Renal cortex interstitium (tissue), 11 donors: ENCODE results near the gene C1orf141. TPM values are rescaled to one million over a fixed set of nuclear protein-coding genes. Genes with fewer than 3 reads are reported as not detected.
"Not testable (repeated sequence)": the region's sequence is repeated elsewhere in the genome, so short reads cannot be mapped to it uniquely, and the experiment has no call there.

Experiments
- DNase-seq, 11 donors: peaks; one replicate each; pipeline ENCODE4 v3.0.0-alpha.2; 2013; ENCODE audit warnings: low read depth in 9 of 11, low spot score in 4 of 11; ENCODE audit errors: extremely low read depth in 1 of 11
- polyA plus RNA-seq, 3 donors: library from polyadenylated mRNA; unstranded; fragments of 120-200 nt; gene quantifications; one replicate each; pipeline ENCODE4 v1.2.1, GENCODE V29; 2013; ENCODE audit not compliant: insufficient read length in 3 of 3

C1orf141 gene
- polyA plus RNA-seq, 3 donors = 0.26 to 0.34 TPM; not detected in 1

- DNase-seq = no peak
Observed at GRCh38 chr1:67146539-67146938, 11.8 kb upstream of the C1orf141 start.

- no peak for DNase-seq
Observed at GRCh38 chr1:67146101-67146500, 11.3 kb upstream of the C1orf141 start.

- DNase-seq = no peak
Observed at GRCh38 chr1:67144696-67145095, 9.9 kb upstream of the C1orf141 start.

GRCh38 chr1:67143966-67144365 lies 9.2 kb upstream of the C1orf141 start:
- no peak for DNase-seq

GRCh38 chr1:67142931-67143330 lies 8.2 kb upstream of the C1orf141 start:
- no peak for DNase-seq

GRCh38 chr1:67141832-67142231 lies 7.1 kb upstream of the C1orf141 start:
- not testable (repeated sequence) for DNase-seq

GRCh38 chr1:67140460-67140859 lies 5.7 kb upstream of the C1orf141 start:
- DNase-seq = no peak

GRCh38 chr1:67138813-67139499 lies 4.2 kb upstream of the C1orf141 start:
- DNase-seq = no peak

DNA sequence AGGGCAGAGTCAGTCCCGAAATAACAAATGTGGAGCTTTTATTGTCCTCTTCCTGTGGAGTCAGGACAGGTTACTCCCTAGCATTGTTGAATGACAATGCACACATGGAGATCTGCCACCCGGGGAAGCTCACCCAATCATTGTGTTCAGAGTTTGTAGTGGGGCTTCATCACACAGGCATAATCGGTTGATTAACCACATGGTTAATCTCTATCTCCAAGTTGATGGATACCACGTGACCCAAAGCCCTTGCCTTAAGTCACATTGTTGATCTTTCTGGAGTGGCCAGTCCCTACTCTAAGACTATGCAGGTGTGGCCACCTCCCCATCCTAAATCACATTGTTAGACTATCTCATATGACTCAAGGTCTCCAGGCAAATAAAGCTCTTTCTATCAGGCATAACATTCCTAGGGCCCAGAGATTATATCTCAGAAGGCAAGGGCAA lies 2.6 kb upstream of the C1orf141 start:
- no peak for DNase-seq

DNA sequence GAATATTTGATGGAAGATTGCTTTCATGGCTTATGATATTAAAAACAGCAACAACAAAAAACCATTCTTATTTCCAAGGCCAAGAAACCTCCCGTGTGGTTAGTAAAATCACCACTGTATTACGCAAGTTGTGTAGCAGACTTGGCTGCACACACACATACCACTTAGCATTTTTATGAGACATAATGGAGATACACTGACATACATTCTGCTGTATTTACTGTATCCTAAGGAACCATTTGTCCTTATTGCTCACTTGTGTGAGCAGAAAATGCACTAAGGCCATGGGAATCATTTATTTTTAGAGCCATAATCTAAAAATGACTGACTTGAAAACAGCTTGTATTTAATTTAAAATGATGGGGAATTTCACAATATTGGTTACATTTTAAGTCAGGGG lies 584 bp upstream of the C1orf141 start:
- no peak for DNase-seq

GRCh38 chr1:67133177-67133576 lies 1.6 kb downstream of the C1orf141 start:
- no peak for DNase-seq

GRCh38 chr1:67130673-67131072 lies 4.1 kb downstream of the C1orf141 start:
- no peak for DNase-seq

GRCh38 chr1:67126974-67127373 lies 7.8 kb downstream of the C1orf141 start:
- no peak for DNase-seq

DNA sequence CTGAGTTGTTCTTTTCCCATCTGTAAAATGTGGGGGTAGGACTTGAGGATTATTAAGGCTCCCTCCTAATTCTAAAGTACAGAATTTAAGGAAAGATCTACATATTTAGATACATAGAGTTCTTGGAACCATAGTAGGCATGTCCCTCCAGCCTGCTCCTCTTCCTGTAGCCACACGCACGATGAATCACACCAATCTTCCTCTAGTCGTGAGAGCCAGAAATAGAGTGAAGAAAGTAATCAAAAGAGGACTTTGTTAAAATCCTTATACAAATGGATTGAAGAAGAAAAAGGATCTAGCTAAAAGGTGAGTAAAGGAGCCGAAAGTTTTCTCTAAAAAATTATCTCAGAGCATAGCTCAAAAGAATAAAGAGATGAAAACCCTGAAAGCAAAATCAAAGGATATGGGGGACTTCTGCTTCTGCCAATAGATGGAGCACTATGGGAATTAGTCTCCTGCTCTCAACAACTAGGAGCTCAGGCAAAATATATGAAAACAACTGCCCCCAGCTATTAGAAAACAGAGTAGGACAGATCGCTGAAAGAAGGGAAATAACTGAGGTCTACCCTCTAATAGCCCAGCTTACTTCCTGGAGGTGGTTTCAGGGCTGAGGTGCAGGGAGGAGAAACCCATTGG lies 8.5 kb downstream of the C1orf141 start:
- DNase-seq = no peak

- DNase-seq = no peak
Observed at GRCh38 chr1:67124455-67124854, 10.3 kb downstream of the C1orf141 start.

DNA sequence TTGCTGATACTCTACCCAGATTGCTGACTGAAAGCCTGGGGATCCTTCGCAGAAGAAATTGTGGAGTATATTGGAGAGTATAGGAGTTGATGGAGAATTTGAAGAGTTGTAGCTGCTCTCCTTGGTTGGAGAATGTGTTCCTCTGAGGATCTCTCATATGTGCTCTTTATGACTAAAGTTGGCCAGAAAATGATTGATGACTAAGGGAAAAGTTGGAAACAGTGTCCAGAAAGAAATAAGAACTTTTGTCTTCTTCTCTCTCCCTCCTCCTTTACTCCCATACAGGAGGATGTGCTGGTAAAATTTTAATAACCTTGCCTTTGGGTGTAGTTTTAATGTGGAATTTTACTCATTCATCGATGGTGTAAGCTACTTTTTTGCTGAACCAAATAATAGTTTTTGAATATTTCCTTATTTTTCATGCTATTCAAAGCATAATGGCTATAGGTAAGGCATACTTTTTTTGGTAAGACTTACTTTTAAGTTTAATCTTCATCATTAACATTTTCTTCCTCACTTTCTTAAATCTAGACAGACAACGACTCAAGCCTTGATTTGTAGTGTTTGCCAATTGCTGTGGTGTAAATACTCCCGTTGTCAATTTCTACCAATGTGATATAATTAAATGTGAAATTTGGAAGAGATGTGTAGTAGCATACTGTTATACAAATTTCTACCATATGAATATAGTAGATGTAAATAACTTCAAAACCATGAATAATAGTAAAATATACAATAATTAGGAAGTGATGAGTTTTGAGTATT lies 13.7 kb downstream of the C1orf141 start:
- DNase-seq = no peak

DNA sequence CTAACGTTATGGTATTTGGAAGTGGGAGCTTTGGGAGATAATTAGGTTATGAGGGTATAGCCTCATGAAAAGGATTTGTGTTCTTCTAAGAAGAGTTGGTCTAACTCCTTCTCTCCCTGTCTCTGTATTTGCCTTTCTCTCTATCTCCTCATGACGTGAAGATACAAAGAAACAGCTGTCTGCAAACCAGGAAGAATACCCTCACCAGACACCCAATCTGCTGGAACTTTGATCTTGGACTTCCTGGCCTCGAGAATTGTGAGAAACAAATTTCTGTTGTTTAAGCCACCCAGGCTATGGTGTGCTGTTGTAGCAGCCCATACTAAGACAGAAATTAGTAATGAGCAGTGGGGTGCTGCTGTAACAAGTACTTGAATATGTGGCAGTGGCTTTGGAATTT lies 16.1 kb downstream of the C1orf141 start:
- DNase-seq = no peak

DNA sequence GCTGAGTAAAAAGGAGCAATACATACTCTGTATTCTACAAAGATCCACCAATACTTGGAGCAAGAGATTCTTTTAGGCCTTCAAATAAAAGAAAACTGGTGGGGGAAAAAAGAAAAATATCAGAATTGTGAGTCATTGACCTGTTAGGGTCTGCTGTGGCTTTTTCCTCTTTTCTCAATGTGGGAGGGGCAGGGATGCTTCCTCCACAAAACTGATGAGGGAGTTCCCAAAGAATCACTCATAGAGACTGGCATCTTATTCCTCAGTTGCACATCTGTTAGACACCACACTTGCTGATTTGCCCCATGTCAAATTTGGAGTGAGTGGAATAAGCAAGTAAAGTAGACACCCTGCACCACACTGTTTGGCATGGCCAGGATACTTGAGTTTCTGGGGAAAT lies 16.6 kb downstream of the C1orf141 start:
- no peak for DNase-seq

DNA sequence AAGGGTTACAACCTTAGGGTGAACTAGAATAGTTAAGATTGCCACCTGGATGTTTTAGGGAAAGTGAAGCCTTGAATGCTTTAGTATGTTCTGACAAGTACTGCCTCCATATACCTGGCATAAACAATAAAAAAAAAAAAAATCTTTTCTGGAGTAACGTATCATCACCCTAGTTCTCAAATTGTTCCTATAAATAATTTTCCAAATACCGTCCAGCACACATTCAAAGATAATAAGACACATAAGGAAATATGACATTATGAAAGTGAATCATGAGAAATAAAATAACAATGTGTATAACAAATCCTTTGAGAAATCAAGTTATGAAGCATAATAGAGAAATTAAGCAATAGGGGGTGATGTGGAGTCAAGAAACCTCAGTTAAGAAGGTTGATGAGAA lies 20.6 kb downstream of the C1orf141 start:
- DNase-seq = no peak

DNA sequence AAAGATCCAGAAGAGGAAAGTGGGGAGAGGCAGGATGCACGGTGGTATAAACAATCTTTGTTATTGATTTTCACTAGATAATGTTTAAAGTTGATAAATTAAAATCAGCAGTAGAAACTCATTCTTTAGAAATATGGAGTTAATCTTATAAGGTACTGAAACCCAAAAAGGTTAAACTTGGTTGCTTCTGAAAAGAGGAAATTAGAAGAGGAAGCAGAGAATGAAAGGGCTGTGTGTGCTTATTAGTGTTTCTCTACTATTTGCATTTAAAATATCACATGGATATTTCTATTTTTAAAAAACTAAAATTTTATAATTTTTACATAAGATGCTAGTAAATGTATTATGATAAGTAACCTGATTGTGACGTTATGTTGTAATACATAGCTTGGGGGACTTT lies 24.4 kb downstream of the C1orf141 start:
- no peak for DNase-seq
